Cardiac muscle cell (in vitro differentiated cells and primary cell): Measurements from ENCODE around the gene ZIC1. TPM values are rescaled to one million over a fixed set of nuclear protein-coding genes. Genes with fewer than 3 reads are reported as not detected.

Source experiments
- DNase-seq, 2 donors: peaks; one replicate each; pipeline versions ENCODE4 v3.0.0 to v3.0.0-alpha.2; 2010 to 2017; ENCODE audit warnings: low read depth in 1 of 2, low spot score in 1 of 2
- H3K27ac ChIP-seq: fragments of 200-600 bp; sonication (generic); 2 replicates; pipeline ENCODE4 v1.5.1; 2016
- H3K27me3 ChIP-seq: fragments of 200-600 bp; sonication (generic); 2 replicates; pipeline ENCODE4 v1.6.0; 2016; ENCODE audit warnings: control low read depth
- H3K36me3 ChIP-seq: fragments of 200-600 bp; sonication (generic); 2 replicates; pipeline ENCODE4 v1.5.1; 2016; ENCODE audit warnings: control low read depth
- H3K4me1 ChIP-seq: fragments of 200-600 bp; sonication (generic); 2 replicates; pipeline ENCODE4 v1.8.1; 2017; ENCODE audit warnings: low read depth, mild to moderate bottlenecking, mixed run types
- H3K4me3 ChIP-seq: fragments of 200-600 bp; sonication (generic); 2 replicates; pipeline ENCODE4 v1.5.1; 2016; ENCODE audit warnings: mild to moderate bottlenecking
- H3K9me3 ChIP-seq: fragments of 200-600 bp; sonication (generic); 2 replicates; pipeline ENCODE4 v1.5.1; 2017; ENCODE audit warnings: low read depth, mild to moderate bottlenecking, control low read depth
- CTCF ChIP-seq: IDR thresholded peaks from 2 replicates; pipeline ENCODE4 v1.5.1; 2012; ENCODE audit warnings: low read depth, mild to moderate bottlenecking, low read length
- polyA plus RNA-seq: library from polyadenylated mRNA; unstranded; fragments of >200 nt; fragmentation: Nextera tagmentation; extraction: Ambion mirVana; gene quantifications from 2 replicates; pipeline ENCODE4 v1.2.1, GENCODE V29; 2016
- total RNA-seq: library from RNA; depleted of rRNA; stranded (reverse); fragments of >200 nt; gene quantifications from 2 replicates; pipeline ENCODE4 v1.2.3, GENCODE V29; 2016

The ZIC1 gene
- total and polyA plus RNA-seq, 2 experiments from 2014 or later = 0.35 TPM; not detected in 1

GRCh38 chr3:147411815-147412241, 2.7 kb downstream of the ZIC1 start:
- H3K4me1 ChIP-seq = peaks cover 4% of the 10 kb centered on the region
- peaks cover 100% of the 10 kb centered on the region for H3K27me3 ChIP-seq
- TF ChIP-seq CTCF = no peak
- no peak overlapping the region for H3K27ac ChIP-seq
- no peaks in the 10 kb centered on the region for H3K9me3 ChIP-seq
- H3K4me3 ChIP-seq = no peak overlapping the region
- no peak for DNase-seq
- H3K36me3 ChIP-seq = no peaks in the 10 kb centered on the region

- H3K9me3 ChIP-seq = no peaks in the 10 kb centered on the region
- no peak for TF ChIP-seq CTCF
- H3K27ac ChIP-seq = no peak overlapping the region
- H3K4me1 ChIP-seq = peaks cover 4% of the 10 kb centered on the region
- no peaks in the 10 kb centered on the region for H3K36me3 ChIP-seq
- no peak overlapping the region for H3K4me3 ChIP-seq
- DNase-seq = no peak
- H3K27me3 ChIP-seq = peaks cover 100% of the 10 kb centered on the region
These were observed 3.2 kb downstream of the ZIC1 start for GRCh38 chr3:147412261-147412916.

GRCh38 chr3:147412917-147413685, 3.9 kb downstream of the ZIC1 start:
- H3K27ac ChIP-seq = no peak overlapping the region
- DNase-seq = no peak
- no peak for TF ChIP-seq CTCF
- no peak overlapping the region for H3K4me3 ChIP-seq
- H3K36me3 ChIP-seq = no peaks in the 10 kb centered on the region
- H3K9me3 ChIP-seq = no peaks in the 10 kb centered on the region
- H3K27me3 ChIP-seq = peaks cover 100% of the 10 kb centered on the region
- H3K4me1 ChIP-seq = peaks cover 4% of the 10 kb centered on the region

GRCh38 chr3:147413686-147414389, 4.7 kb downstream of the ZIC1 start:
- Histone ChIP-seq H3K27ac (no peak overlapping the region), H3K36me3 (no peaks in the 10 kb centered on the region), H3K9me3 (no peaks in the 10 kb centered on the region), H3K4me1 (peaks cover 4% of the 10 kb centered on the region), H3K4me3 (no peak overlapping the region), H3K27me3 (peaks cover 100% of the 10 kb centered on the region)
- no peak for DNase-seq
- TF ChIP-seq CTCF = no peak

GRCh38 chr3:147414390-147415138, 5.4 kb downstream of the ZIC1 start:
- TF ChIP-seq CTCF = no peak
- H3K27ac ChIP-seq = no peak overlapping the region
- no peaks in the 10 kb centered on the region for H3K9me3 ChIP-seq
- no peak for DNase-seq
- H3K36me3 ChIP-seq = no peaks in the 10 kb centered on the region
- no peak overlapping the region for H3K4me3 ChIP-seq
- H3K27me3 ChIP-seq = peaks cover 100% of the 10 kb centered on the region
- no peaks in the 10 kb centered on the region for H3K4me1 ChIP-seq
